IPS-18a (cell line): ENCODE results near the gene FAM222B.

ENCODE experiments used
- H3K27ac ChIP-seq: one replicate; pipeline ENCODE4 v1.5.1; 2013; ENCODE audit warnings: low read length
- H3K27me3 ChIP-seq: one replicate; pipeline ENCODE4 v1.6.1; 2013; ENCODE audit warnings: mild to moderate bottlenecking, low read length; ENCODE audit not compliant: control insufficient read depth, insufficient read depth
- H3K36me3 ChIP-seq: one replicate; pipeline ENCODE4 v1.6.1; 2013; ENCODE audit warnings: low read depth, low read length; ENCODE audit not compliant: control insufficient read depth
- H3K4me1 ChIP-seq: one replicate; pipeline ENCODE4 v1.6.1; 2013; ENCODE audit warnings: low read depth, low read length; ENCODE audit not compliant: control insufficient read depth
- H3K4me3 ChIP-seq: one replicate; pipeline ENCODE4 v1.5.1; 2013; ENCODE audit warnings: low read length
- H3K9ac ChIP-seq: one replicate; pipeline ENCODE4 v1.6.1; 2013; ENCODE audit warnings: mild to moderate bottlenecking, low read length, moderate library complexity
- H3K9me3 ChIP-seq: one replicate; pipeline ENCODE4 v1.6.1; 2013; ENCODE audit warnings: low read depth, low read length; ENCODE audit not compliant: control insufficient read depth

Gene FAM222B

GRCh38 chr17:28865946-28866752, 23.6 kb upstream of the FAM222B start:
- Histone ChIP-seq H3K9ac (no peak overlapping the region), H3K27ac (no peak overlapping the region), H3K36me3 (no peaks in the 10 kb centered on the region), H3K4me3 (no peak overlapping the region), H3K4me1 (no peaks in the 10 kb centered on the region), H3K9me3 (no peaks in the 10 kb centered on the region), H3K27me3 (no peaks in the 10 kb centered on the region)

GRCh38 chr17:28864991-28865849, 22.6 kb upstream of the FAM222B start:
- no peak overlapping the region for H3K27ac ChIP-seq
- H3K27me3 ChIP-seq: no peaks in the 10 kb centered on the region
- H3K4me1 ChIP-seq: no peaks in the 10 kb centered on the region
- no peaks in the 10 kb centered on the region for H3K9me3 ChIP-seq
- H3K9ac ChIP-seq: no peak overlapping the region
- peaks cover 6% of the 10 kb centered on the region for H3K36me3 ChIP-seq
- H3K4me3 ChIP-seq: no peak overlapping the region

- Histone ChIP-seq H3K4me1 (no peaks in the 10 kb centered on the region), H3K9me3 (no peaks in the 10 kb centered on the region), H3K36me3 (peaks cover 9% of the 10 kb centered on the region)
Observed at GRCh38 chr17:28863953-28864352, 21.4 kb upstream of the FAM222B start.

GRCh38 chr17:28862561-28862960, 20.0 kb upstream of the FAM222B start:
- Histone ChIP-seq H3K4me1 (no peaks in the 10 kb centered on the region), H3K9me3 (no peaks in the 10 kb centered on the region), H3K9ac (no peak overlapping the region), H3K4me3 (no peak overlapping the region), H3K36me3 (peaks cover 23% of the 10 kb centered on the region), H3K27me3 (no peaks in the 10 kb centered on the region), H3K27ac (no peak overlapping the region)

More at GRCh38 chr17:28863953-28864352, 21.4 kb upstream of the FAM222B start:
- H3K27me3 ChIP-seq: no peaks in the 10 kb centered on the region
- H3K4me3 ChIP-seq: no peak overlapping the region
- H3K27ac ChIP-seq: no peak overlapping the region
- no peak overlapping the region for H3K9ac ChIP-seq

- Histone ChIP-seq H3K4me3 (no peak overlapping the region), H3K36me3 (peaks cover 23% of the 10 kb centered on the region), H3K27me3 (no peaks in the 10 kb centered on the region), H3K27ac (no peak overlapping the region), H3K4me1 (no peaks in the 10 kb centered on the region), H3K9ac (no peak overlapping the region), H3K9me3 (no peaks in the 10 kb centered on the region)
Observed at GRCh38 chr17:28861393-28862203, 19.0 kb upstream of the FAM222B start.

GRCh38 chr17:28860363-28860808, 17.8 kb upstream of the FAM222B start:
- H3K9ac ChIP-seq: no peak overlapping the region
- H3K27ac ChIP-seq: no peak overlapping the region
- peaks cover 27% of the 10 kb centered on the region for H3K36me3 ChIP-seq
- H3K9me3 ChIP-seq: no peaks in the 10 kb centered on the region
- H3K4me3 ChIP-seq: no peak overlapping the region
- H3K4me1 ChIP-seq: peaks cover 3% of the 10 kb centered on the region
- H3K27me3 ChIP-seq: no peaks in the 10 kb centered on the region

- H3K36me3 ChIP-seq: peaks cover 27% of the 10 kb centered on the region
- H3K9me3 ChIP-seq: no peaks in the 10 kb centered on the region
- no peaks in the 10 kb centered on the region for H3K27me3 ChIP-seq
Observed at GRCh38 chr17:28858801-28859355, 16.3 kb upstream of the FAM222B start.

GRCh38 chr17:28857905-28858800, 15.6 kb upstream of the FAM222B start:
- Histone ChIP-seq H3K9ac (no peak overlapping the region), H3K36me3 (peaks cover 27% of the 10 kb centered on the region), H3K27ac (no peak overlapping the region), H3K4me3 (no peak overlapping the region), H3K27me3 (no peaks in the 10 kb centered on the region), H3K9me3 (no peaks in the 10 kb centered on the region), H3K4me1 (peaks cover 3% of the 10 kb centered on the region)

More at GRCh38 chr17:28858801-28859355, 16.3 kb upstream of the FAM222B start:
- H3K27ac ChIP-seq: no peak overlapping the region
- peaks cover 3% of the 10 kb centered on the region for H3K4me1 ChIP-seq
- no peak overlapping the region for H3K9ac ChIP-seq
- H3K4me3 ChIP-seq: no peak overlapping the region

- H3K27ac ChIP-seq: no peak overlapping the region
- no peaks in the 10 kb centered on the region for H3K27me3 ChIP-seq
- H3K9ac ChIP-seq: no peak overlapping the region
Observed at GRCh38 chr17:28856028-28856574, 13.5 kb upstream of the FAM222B start.

GRCh38 chr17:28855336-28855679, 12.7 kb upstream of the FAM222B start:
- peaks cover 23% of the 10 kb centered on the region for H3K36me3 ChIP-seq
- peak overlapping the region; percentile 19 for H3K27ac ChIP-seq
- H3K9me3 ChIP-seq: no peaks in the 10 kb centered on the region
- H3K27me3 ChIP-seq: no peaks in the 10 kb centered on the region
- H3K4me1 ChIP-seq: peaks cover 3% of the 10 kb centered on the region
- peak overlapping the region; percentile 74 for H3K9ac ChIP-seq
- H3K4me3 ChIP-seq: peak overlapping the region; percentile 87

More at GRCh38 chr17:28856028-28856574, 13.5 kb upstream of the FAM222B start:
- H3K9me3 ChIP-seq: no peaks in the 10 kb centered on the region
- H3K4me1 ChIP-seq: peaks cover 3% of the 10 kb centered on the region
- H3K36me3 ChIP-seq: peaks cover 27% of the 10 kb centered on the region
- H3K4me3 ChIP-seq: no peak overlapping the region
